SK-N-SH treated with all-trans-retinoic acid at 6 μM for 48 hours (cell line): ENCODE results near the gene ZNF627.

Experiments used
- ARNTL ChIP-seq: fragments of 450-650 bp; formaldehyde crosslinking; IDR thresholded peaks from 2 replicates; pipeline ENCODE4 v1.5.0; 2020; ENCODE audit warnings: low read depth, mild to moderate bottlenecking, moderate library complexity, borderline replicate concordance
- GLIS3 ChIP-seq: fragments of 250-450 bp; sonication (Bioruptor Pico); IDR thresholded peaks from 2 replicates; pipeline ENCODE4 v1.5.0; 2020; ENCODE audit warnings: mild to moderate bottlenecking, moderate library complexity
- ISL1 ChIP-seq: fragments of 250-450 bp; sonication (Bioruptor Pico); IDR thresholded peaks from 2 replicates; pipeline ENCODE4 v2.1.2; 2022; ENCODE audit warnings: mild to moderate bottlenecking, moderate library complexity
- PPARA ChIP-seq: fragments of 250-450 bp; sonication (Bioruptor Pico); IDR thresholded peaks from 2 replicates; pipeline ENCODE4 v1.5.0; 2020; ENCODE audit warnings: mild to moderate bottlenecking, borderline replicate concordance
- RARB ChIP-seq: fragments of 250-450 bp; sonication (Bioruptor Pico); IDR thresholded peaks from 2 replicates; pipeline ENCODE4 v1.8.0; 2021; ENCODE audit warnings: mild to moderate bottlenecking, moderate library complexity
- TOX ChIP-seq: fragments of 250-450 bp; sonication (Bioruptor Pico); IDR thresholded peaks from 2 replicates; pipeline ENCODE4 v1.8.0; 2021; ENCODE audit warnings: mild to moderate bottlenecking, moderate library complexity, borderline replicate concordance
- ZC3H10 ChIP-seq: fragments of 250-450 bp; sonication (Bioruptor Pico); IDR thresholded peaks from 2 replicates; pipeline ENCODE4 v1.5.1; 2021; ENCODE audit warnings: mild to moderate bottlenecking, moderate library complexity
- ZFP3 ChIP-seq: fragments of 250-450 bp; sonication (Bioruptor Pico); IDR thresholded peaks from 2 replicates; pipeline ENCODE4 v1.5.0; 2020; ENCODE audit warnings: mild to moderate bottlenecking, moderate library complexity
- ZNF565 ChIP-seq: fragments of 450-650 bp; formaldehyde crosslinking; conservative IDR thresholded peaks from 2 replicates; pipeline ENCODE4 v1.5.0; 2020; ENCODE audit warnings: low read depth, mild to moderate bottlenecking, moderate library complexity
- ZNF8 ChIP-seq: fragments of 450-650 bp; formaldehyde crosslinking; IDR thresholded peaks from 2 replicates; pipeline ENCODE4 v1.5.0; 2020; ENCODE audit warnings: mild to moderate bottlenecking, moderate library complexity
- TF ChIP-seq, protein P1 (sequence below): fragments of 250-450 bp; sonication (Bioruptor Pico); IDR thresholded peaks from 2 replicates; pipeline ENCODE4 v1.8.0; 2020; ENCODE audit warnings: mild to moderate bottlenecking, moderate library complexity, borderline replicate concordance
- TF ChIP-seq, protein P2 (sequence below): fragments of 250-450 bp; sonication (Bioruptor Pico); IDR thresholded peaks from 2 replicates; pipeline ENCODE4 v1.5.1; 2020; ENCODE audit warnings: low read depth, mild to moderate bottlenecking, moderate library complexity

DNA sequence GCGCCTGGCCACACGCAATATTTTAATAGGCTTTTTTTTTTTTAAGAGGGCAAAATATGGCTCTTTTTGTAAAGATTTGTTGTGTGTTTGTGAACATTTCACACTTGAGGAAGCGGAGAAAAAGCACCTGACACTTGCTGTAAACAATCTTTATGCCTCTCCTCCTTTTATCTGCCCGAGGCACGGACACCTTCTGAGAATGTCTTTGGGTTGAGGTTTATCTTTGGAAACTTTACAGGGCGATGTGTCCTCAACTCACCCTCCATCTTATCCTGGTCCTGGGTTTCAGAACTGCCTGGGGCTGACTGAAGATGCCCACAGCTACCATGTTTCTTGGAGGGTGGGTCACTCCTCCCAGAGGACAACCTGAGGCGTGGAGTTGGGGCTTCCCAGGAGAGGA is 44.0 kb downstream of the ZNF627 start:
- TF ChIP-seq ZFP3 (CRISPR knock-in tag) (no peak), ARNTL (CRISPR knock-in tag) (no peak), ZNF8 (CRISPR knock-in tag) (no peak), ZNF565 (no peak), TOX (CRISPR knock-in tag) (no peak), ZC3H10 (CRISPR knock-in tag) (no peak), GLIS3 (no peak), PPARA (CRISPR knock-in tag) (no peak), ISL1 (no peak), RARB (CRISPR knock-in tag) (no peak)
- TF ChIP-seq, protein P1, sequence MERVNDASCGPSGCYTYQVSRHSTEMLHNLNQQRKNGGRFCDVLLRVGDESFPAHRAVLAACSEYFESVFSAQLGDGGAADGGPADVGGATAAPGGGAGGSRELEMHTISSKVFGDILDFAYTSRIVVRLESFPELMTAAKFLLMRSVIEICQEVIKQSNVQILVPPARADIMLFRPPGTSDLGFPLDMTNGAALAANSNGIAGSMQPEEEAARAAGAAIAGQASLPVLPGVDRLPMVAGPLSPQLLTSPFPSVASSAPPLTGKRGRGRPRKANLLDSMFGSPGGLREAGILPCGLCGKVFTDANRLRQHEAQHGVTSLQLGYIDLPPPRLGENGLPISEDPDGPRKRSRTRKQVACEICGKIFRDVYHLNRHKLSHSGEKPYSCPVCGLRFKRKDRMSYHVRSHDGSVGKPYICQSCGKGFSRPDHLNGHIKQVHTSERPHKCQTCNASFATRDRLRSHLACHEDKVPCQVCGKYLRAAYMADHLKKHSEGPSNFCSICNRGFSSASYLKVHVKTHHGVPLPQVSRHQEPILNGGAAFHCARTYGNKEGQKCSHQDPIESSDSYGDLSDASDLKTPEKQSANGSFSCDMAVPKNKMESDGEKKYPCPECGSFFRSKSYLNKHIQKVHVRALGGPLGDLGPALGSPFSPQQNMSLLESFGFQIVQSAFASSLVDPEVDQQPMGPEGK (CRISPR knock-in tag): no peak
- TF ChIP-seq, protein P2, sequence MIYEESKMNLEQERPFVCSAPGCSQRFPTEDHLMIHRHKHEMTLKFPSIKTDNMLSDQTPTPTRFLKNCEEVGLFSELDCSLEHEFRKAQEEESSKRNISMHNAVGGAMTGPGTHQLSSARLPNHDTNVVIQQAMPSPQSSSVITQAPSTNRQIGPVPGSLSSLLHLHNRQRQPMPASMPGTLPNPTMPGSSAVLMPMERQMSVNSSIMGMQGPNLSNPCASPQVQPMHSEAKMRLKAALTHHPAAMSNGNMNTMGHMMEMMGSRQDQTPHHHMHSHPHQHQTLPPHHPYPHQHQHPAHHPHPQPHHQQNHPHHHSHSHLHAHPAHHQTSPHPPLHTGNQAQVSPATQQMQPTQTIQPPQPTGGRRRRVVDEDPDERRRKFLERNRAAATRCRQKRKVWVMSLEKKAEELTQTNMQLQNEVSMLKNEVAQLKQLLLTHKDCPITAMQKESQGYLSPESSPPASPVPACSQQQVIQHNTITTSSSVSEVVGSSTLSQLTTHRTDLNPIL (CRISPR knock-in tag): no peak
